Endothelial cell of umbilical vein (primary cell): ENCODE data around the gene INPP5E.

Experiments used
- EZH2 ChIP-seq: IDR thresholded peaks from 2 replicates; pipeline ENCODE4 v1.6.1; 2012; ENCODE audit warnings: borderline replicate concordance, low read depth, mild to moderate bottlenecking, moderate library complexity, low read length, inconsistent platforms; ENCODE audit not compliant: severe bottlenecking
- FOS ChIP-seq: IDR thresholded peaks from 2 replicates; pipeline ENCODE4 v1.6.1; 2011; ENCODE audit warnings: mild to moderate bottlenecking, low read length, moderate library complexity, borderline replicate concordance; ENCODE audit not compliant: insufficient read depth
- GATA2 ChIP-seq: IDR thresholded peaks from 2 replicates; pipeline ENCODE4 v1.7.0; 2011; ENCODE audit warnings: low read depth, mild to moderate bottlenecking, moderate library complexity, mixed read lengths, low read length; ENCODE audit not compliant: insufficient read length, insufficient read depth
- JUN ChIP-seq: IDR thresholded peaks from 2 replicates; pipeline ENCODE4 v1.6.1; 2011; ENCODE audit warnings: borderline replicate concordance, low read depth; ENCODE audit not compliant: insufficient read length, insufficient read depth
- MYC ChIP-seq: IDR thresholded peaks from one replicate; pipeline ENCODE4 v1.6.1; 2011; ENCODE audit warnings: mild to moderate bottlenecking, low read depth, low read length
- POLR2A ChIP-seq: IDR thresholded peaks from 2 replicates; pipeline ENCODE4 v1.6.1; 2012; ENCODE audit warnings: low read depth, mild to moderate bottlenecking, control low read depth, low read length
- POLR2AphosphoS5 ChIP-seq: IDR thresholded peaks from 2 replicates; pipeline ENCODE4 v1.6.1; 2012; ENCODE audit warnings: low read depth, mild to moderate bottlenecking, control low read depth, low read length, moderate library complexity; ENCODE audit not compliant: insufficient read depth
- TF ChIP-seq, protein P1 (sequence below), 2 donors: IDR thresholded peaks; 1 replicate in 1 of 2; 2 replicates in 1 of 2; pipeline ENCODE4 v1.5.1; 2011; ENCODE audit warnings: low read length in 2 of 2, mild to moderate bottlenecking in 2 of 2, moderate library complexity in 2 of 2, control low read depth in 1 of 2, inconsistent platforms in 1 of 2, low read depth in 1 of 2; ENCODE audit not compliant: insufficient read depth in 1 of 2; ENCODE audit errors: extremely low read depth in 1 of 2
- TF ChIP-seq, protein P2 (sequence below): IDR thresholded peaks from 2 replicates; pipeline ENCODE4 v1.6.1; 2011; ENCODE audit not compliant: insufficient read depth, insufficient read length

DNA sequence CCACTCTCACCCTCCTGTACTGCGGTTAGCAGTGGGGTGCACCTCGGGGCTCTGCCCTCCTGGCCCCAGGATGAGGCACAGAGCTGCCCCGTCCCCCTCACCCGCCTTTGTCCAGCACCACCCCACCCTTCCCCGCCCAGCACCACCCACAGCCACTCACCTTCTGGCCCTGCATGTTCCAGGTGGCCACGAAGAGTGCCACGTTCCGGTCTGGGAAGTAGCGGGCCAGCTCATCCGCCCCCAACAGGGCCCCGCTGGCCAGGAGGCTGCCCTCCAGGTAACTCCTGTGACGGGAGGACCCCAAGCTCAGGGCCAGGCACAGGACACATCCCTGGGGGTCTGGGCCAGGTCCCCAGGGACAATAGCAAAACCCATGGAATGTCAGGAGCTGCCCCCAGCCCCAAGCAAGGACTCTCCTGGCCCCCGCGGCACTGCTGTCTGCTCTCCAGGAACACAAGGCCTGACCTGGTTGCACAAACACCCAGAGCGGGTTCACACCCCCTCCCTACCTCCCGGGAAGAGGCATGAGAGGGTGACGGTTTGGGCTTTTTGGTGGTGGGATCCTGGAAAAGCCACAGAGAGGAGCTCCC, 5.0 kb downstream of the INPP5E start:
- TF ChIP-seq, protein P1, sequence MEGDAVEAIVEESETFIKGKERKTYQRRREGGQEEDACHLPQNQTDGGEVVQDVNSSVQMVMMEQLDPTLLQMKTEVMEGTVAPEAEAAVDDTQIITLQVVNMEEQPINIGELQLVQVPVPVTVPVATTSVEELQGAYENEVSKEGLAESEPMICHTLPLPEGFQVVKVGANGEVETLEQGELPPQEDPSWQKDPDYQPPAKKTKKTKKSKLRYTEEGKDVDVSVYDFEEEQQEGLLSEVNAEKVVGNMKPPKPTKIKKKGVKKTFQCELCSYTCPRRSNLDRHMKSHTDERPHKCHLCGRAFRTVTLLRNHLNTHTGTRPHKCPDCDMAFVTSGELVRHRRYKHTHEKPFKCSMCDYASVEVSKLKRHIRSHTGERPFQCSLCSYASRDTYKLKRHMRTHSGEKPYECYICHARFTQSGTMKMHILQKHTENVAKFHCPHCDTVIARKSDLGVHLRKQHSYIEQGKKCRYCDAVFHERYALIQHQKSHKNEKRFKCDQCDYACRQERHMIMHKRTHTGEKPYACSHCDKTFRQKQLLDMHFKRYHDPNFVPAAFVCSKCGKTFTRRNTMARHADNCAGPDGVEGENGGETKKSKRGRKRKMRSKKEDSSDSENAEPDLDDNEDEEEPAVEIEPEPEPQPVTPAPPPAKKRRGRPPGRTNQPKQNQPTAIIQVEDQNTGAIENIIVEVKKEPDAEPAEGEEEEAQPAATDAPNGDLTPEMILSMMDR (IDR thresholded peaks at IDR 0.05; ENCODE audit: extremely low read depth in 1 of 2, insufficient read depth in 1 of 2, low read depth in 1 of 2, low read length in 2 of 2), result no peak
- TF ChIP-seq POLR2A (no peak), MYC (no peak), EZH2 (no peak), POLR2AphosphoS5 (no peak), FOS (no peak), JUN (no peak), GATA2 (no peak)
- TF ChIP-seq, protein P2, sequence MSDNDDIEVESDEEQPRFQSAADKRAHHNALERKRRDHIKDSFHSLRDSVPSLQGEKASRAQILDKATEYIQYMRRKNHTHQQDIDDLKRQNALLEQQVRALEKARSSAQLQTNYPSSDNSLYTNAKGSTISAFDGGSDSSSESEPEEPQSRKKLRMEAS, result no peak
